HG03064 (cell line): ENCODE data around the gene PTER.

ENCODE experiments used
- ATAC-seq: cut with Tn5 transposase; IDR thresholded peaks from one replicate; pipeline ENCODE4 v1.9.1; 2021; ENCODE audit warnings: low read depth; ENCODE audit not compliant: unreplicated experiment

PTER gene

GRCh38 chr10:16527452-16527851, 90.6 kb downstream of the PTER start:
- no peak for ATAC-seq

- ATAC-seq = no peak
Observed at GRCh38 chr10:16529853-16530252, 93.0 kb downstream of the PTER start.

GRCh38 chr10:16536155-16536554, 99.3 kb downstream of the PTER start:
- no peak for ATAC-seq

- ATAC-seq = no peak
Observed at GRCh38 chr10:16544099-16544498, 107.3 kb downstream of the PTER start.

GRCh38 chr10:16544591-16544990, 107.8 kb downstream of the PTER start:
- ATAC-seq = no peak

GRCh38 chr10:16545116-16545736, 108.4 kb downstream of the PTER start:
- no peak for ATAC-seq

GRCh38 chr10:16547973-16548372, 111.2 kb downstream of the PTER start:
- ATAC-seq = no peak

GRCh38 chr10:16559236-16559773, 122.5 kb downstream of the PTER start:
- no peak for ATAC-seq

- ATAC-seq = no peak
Observed at GRCh38 chr10:16562891-16563290, 126.1 kb downstream of the PTER start.
